ENCODE data around the gene ZNF609. TPM values are rescaled to one million over a fixed set of nuclear protein-coding genes. Genes with fewer than 3 reads are reported as not detected.

The ZNF609 gene
- total RNA-seq, 4 donors from 2014 or later = 38.7 to 50.6 (median 43.9) TPM

- no peak for ATAC-seq
- TF ChIP-seq POLR2AphosphoS5 (IDR thresholded peaks at IDR 0.05) (no peak), CTCF (IDR thresholded peaks at IDR 0.05) (no peak), EP300 (IDR thresholded peaks at IDR 0.05) (no peak), POLR2A (IDR thresholded peaks at IDR 0.05) (no peak)
- WGBS, 2 donors (ENCODE audit: low coverage in 1 of 2) = 3 to 18% methylated on average over 5 of the region's 5 CpGs
- Histone ChIP-seq H3K4me3 (peak overlapping the region; percentile 66 to 92), H3K36me3 (peaks cover 0 to 5% of the 10 kb centered on the region in 2 donors), H3K27me3 (no peaks in the 10 kb centered on the region), H3K4me1 (peaks cover 37 to 71% (median 49%) of the 10 kb centered on the region in 3 donors), H3K27ac (peak overlapping the region; percentile 37 to 96 (median 92)), H3K9me3 (no peaks in the 10 kb centered on the region)
Observed at GRCh38 chr15:64701482-64702184, 241.3 kb downstream of the ZNF609 start.

DNA sequence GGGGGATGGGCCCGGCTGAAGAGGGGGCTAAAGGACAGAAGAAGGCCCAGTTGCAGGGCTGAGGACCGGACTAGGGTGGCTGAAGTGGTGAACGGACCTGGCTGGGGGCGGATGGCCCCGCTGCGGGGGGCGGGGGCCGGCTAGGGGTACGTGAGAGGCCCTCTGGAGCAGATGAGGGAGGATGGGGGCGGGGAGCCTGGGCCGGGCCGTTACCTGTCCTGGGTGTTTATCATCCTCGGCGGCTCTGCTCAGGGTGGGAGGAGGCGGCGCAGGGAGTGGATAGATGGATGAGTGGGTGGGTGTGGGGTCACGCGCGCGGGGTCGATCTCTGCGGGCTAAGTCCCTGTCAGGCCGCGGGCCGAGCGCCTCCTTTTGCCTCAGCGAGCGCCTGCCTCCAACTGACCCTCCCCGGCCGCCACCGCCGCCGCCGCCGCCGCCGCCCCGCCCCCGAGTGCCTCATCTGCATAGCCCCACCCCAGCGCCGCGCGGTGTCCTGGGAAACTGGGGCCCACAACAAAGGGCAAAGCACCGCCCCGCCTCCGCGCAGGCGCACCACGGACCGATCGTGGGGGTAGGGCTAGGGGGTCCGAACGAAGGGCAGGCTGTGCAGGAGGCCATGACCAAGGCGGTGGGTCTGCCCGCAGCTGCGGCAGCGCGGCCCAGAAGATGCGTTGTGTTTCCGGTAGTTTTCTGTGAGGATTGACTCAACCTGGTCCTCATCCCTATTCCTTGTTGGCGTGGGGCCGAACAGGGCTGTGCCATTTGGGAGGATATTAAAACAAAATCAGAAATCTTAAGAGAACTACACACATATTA lies 242.6 kb downstream of the ZNF609 start:
- Histone ChIP-seq H3K4me3 (peak overlapping the region; percentile 66 to 92), H3K4me1 (peaks cover 33 to 57% (median 40%) of the 10 kb centered on the region in 3 donors), H3K9me3 (no peaks in the 10 kb centered on the region), H3K27ac (peak overlapping the region; percentile 41 to 96 (median 92)), H3K27me3 (no peaks in the 10 kb centered on the region), H3K36me3 (peaks cover 0 to 8% of the 10 kb centered on the region in 2 donors)
- no peak for TF ChIP-seq EP300 (IDR thresholded peaks at IDR 0.05)
- peak; percentile 80 for TF ChIP-seq POLR2AphosphoS5 (IDR thresholded peaks at IDR 0.05)
- TF ChIP-seq CTCF (IDR thresholded peaks at IDR 0.05) = peak in 1 of 4 experiments; percentile 15
- peak; percentile 36 to 53 for TF ChIP-seq POLR2A (IDR thresholded peaks at IDR 0.05)
- 0 to 8% methylated on average over 10 to 14 of the region's 62 CpGs for WGBS, 2 donors (ENCODE audit: low coverage in 1 of 2)
- peak; percentile 95 for ATAC-seq

DNA sequence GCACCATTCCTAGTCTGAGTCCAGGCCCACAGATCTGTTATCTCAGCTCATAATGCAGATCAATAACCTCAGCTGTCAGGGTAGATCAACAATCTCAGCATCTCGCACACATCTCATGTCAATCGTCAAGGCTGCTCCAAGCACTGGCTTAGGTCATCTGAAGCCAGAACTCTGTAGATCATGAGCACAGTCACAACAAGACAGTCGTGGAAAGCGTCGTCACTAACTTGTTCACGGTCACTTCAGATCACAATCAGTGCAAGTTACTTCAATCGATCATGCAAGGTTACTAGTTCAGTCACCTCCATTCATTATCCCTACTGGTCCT lies 243.2 kb downstream of the ZNF609 start:
- H3K4me1 ChIP-seq = peaks cover 32 to 51% (median 36%) of the 10 kb centered on the region in 3 donors
- peak overlapping the region; percentile 41 to 96 (median 92) for H3K27ac ChIP-seq
- TF ChIP-seq POLR2A (IDR thresholded peaks at IDR 0.05) (no peak), EP300 (IDR thresholded peaks at IDR 0.05) (no peak), POLR2AphosphoS5 (IDR thresholded peaks at IDR 0.05) (no peak), CTCF (IDR thresholded peaks at IDR 0.05) (no peak)
- no peak for ATAC-seq
- H3K4me3 ChIP-seq = peak overlapping the region; percentile 66 to 92
- no peaks in the 10 kb centered on the region for H3K9me3 ChIP-seq
- H3K27me3 ChIP-seq = no peaks in the 10 kb centered on the region
- 33 to 53% methylated on average over 4 to 5 of the region's 7 CpGs for WGBS, 2 donors (ENCODE audit: low coverage in 1 of 2)
- peaks cover 0 to 8% of the 10 kb centered on the region in 2 donors for H3K36me3 ChIP-seq

DNA sequence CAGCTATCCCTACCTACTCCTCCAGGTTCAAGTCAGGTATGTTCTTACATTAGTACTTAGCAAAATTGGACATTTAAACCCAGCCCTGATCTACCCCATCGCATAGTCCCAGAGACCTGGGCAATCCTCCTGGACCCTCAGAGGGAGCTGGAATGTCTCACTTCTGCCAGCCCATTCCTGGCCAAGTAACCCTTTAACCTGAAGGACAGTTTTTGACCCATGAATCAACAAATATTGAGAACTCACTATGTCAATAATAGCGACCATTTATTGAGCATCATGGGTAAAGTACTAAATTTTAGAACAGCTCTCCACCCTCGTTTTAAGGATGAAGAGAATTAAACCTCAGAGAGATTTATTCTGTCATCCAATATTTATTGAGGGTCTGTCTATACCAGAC lies 244.6 kb downstream of the ZNF609 start:
- Histone ChIP-seq H3K27me3 (no peaks in the 10 kb centered on the region), H3K4me1 (peaks cover 21 to 37% (median 21%) of the 10 kb centered on the region in 3 donors), H3K36me3 (peaks cover 0 to 17% of the 10 kb centered on the region in 2 donors), H3K27ac (no peak overlapping the region), H3K4me3 (no peak overlapping the region), H3K9me3 (no peaks in the 10 kb centered on the region)
- TF ChIP-seq EP300 (IDR thresholded peaks at IDR 0.05) (no peak), CTCF (IDR thresholded peaks at IDR 0.05) (no peak), POLR2A (IDR thresholded peaks at IDR 0.05) (no peak), POLR2AphosphoS5 (IDR thresholded peaks at IDR 0.05) (no peak)
- no peak for ATAC-seq
- 74% methylated on average over 3 of the region's 3 CpGs for WGBS, 2 donors (ENCODE audit: low coverage in 1 of 2)

All from gastroesophageal sphincter (tissue), 4 donors.